Activated CD4-positive, alpha-beta T cell treated with anti-CD3 and anti-CD28 coated beads, Interleukin-2, amount 10 ng/mL, durations not matched to agents 7 days and 5 days (primary cell): ENCODE measurements around the gene NOX3. TPM values are rescaled to one million over a fixed set of nuclear protein-coding genes. Genes with fewer than 3 reads are reported as not detected.

Source experiments
- CTCF ChIA-PET: fragments of 350-600 bp; sonication (Branson Sonifier 250); formaldehyde crosslinking; loops from one replicate; lab custom pipeline; 2021; ENCODE audit warnings: antibody characterized with exemption; lab: Charles Lee
- POLR2A ChIA-PET: fragments of 350-600 bp; sonication (Branson Sonifier 250); formaldehyde crosslinking; loops from one replicate; lab custom pipeline; 2021; ENCODE audit warnings: antibody characterized with exemption; lab: Charles Lee
- DNase-seq: peaks from one replicate; pipeline ENCODE4 v3.0.0-alpha.2; 2020
- H3K27ac Mint-ChIP-seq: one replicate; pipeline ENCODE4 v1.8.0; 2021; ENCODE audit warnings: mild to moderate bottlenecking, moderate library complexity, mixed read lengths
- H3K27me3 Mint-ChIP-seq: one replicate; pipeline ENCODE4 v1.8.0; 2021; ENCODE audit warnings: mixed read lengths
- H3K36me3 Mint-ChIP-seq: one replicate; pipeline ENCODE4 v1.8.0; 2021; ENCODE audit warnings: low read depth, mixed read lengths
- H3K4me1 Mint-ChIP-seq: one replicate; pipeline ENCODE4 v1.8.0; 2021; ENCODE audit warnings: mixed read lengths
- H3K4me3 Mint-ChIP-seq: one replicate; pipeline ENCODE4 v1.8.0; 2021; ENCODE audit warnings: mild to moderate bottlenecking, moderate library complexity, mixed read lengths
- H3K9me3 Mint-ChIP-seq: one replicate; pipeline ENCODE4 v1.8.0; 2021; ENCODE audit warnings: mixed read lengths
- total RNA-seq, 2 experiments: library from RNA; stranded (reverse); gene quantifications; one replicate each; pipeline ENCODE4 v1.2.3, GENCODE V29; 2021

The NOX3 gene
- total RNA-seq, 2 experiments from 2014 or later: not detected

DNA sequence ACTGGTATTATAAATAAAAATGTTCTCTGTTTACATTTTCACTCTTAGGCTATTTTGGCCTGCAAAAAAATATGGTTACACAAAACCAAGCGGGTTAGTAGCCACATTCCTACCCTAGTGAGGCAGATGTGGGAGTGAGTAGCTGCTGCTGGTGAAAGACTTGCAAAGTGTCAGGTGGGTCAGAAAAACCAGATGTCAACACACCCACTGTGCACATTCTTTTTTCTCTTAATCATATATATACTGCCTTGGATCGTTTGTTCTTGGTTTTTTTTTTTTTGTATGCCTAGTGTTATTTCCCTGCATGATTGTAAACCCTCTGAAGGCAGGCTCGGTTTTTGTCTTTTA lies 73.3 kb downstream of the NOX3 start:
- no peak overlapping the region for H3K4me3 Mint-ChIP-seq
- peaks cover 4% of the 10 kb centered on the region for H3K9me3 Mint-ChIP-seq
- H3K27me3 Mint-ChIP-seq: no peaks in the 10 kb centered on the region
- no peak for DNase-seq
- H3K4me1 Mint-ChIP-seq: no peaks in the 10 kb centered on the region
- H3K27ac Mint-ChIP-seq: no peak overlapping the region
- POLR2A ChIA-PET: no interaction called here
- no peaks in the 10 kb centered on the region for H3K36me3 Mint-ChIP-seq
- CTCF ChIA-PET: interaction anchor here (0.6 to 1.5 kb wide), 2 partner anchors 18 to 41 kb away, joined by 3 read pairs; no protein-coding TSS in a partner anchor

DNA sequence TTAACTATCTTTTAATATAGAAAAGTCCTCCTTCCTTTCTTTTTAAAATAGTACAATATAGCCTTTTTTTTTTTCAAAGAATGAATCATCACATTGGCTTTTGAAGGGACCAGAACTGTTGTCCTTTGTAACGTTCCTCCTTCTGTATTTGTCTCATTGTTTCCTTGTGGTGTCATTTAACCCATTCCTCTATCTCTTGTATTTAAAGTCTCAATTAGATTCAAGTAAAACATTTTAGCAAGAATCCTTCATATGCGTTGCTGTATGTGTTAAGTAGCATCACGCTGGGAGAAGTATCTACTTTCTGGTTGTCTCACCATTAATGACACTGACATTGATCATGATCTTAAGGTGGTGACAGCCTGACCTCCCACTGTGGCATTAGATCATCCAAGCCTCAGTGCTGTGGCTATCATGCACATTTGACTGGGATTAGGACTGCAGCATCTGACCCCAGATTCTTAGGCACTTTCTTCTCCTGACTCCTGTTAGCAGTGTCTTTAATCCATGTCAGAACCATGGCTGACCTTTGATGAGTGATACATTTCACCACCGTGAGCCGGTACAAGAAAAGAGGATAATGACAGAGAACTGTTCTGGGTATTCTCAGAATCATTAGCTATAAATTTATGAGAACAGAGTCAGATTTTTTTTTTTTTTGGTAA lies 73.8 kb downstream of the NOX3 start:
- Mint-ChIP-seq H3K36me3 (no peaks in the 10 kb centered on the region), H3K27ac (no peak overlapping the region), H3K4me1 (no peaks in the 10 kb centered on the region), H3K4me3 (no peak overlapping the region), H3K27me3 (no peaks in the 10 kb centered on the region), H3K9me3 (peaks cover 1% of the 10 kb centered on the region)
- CTCF ChIA-PET: interaction anchor here (0.6 to 0.7 kb wide), 2 partner anchors 41 to 216 kb away, joined by 3 to 5 read pairs; no protein-coding TSS in a partner anchor
- POLR2A ChIA-PET: no interaction called here
- DNase-seq: no peak

DNA sequence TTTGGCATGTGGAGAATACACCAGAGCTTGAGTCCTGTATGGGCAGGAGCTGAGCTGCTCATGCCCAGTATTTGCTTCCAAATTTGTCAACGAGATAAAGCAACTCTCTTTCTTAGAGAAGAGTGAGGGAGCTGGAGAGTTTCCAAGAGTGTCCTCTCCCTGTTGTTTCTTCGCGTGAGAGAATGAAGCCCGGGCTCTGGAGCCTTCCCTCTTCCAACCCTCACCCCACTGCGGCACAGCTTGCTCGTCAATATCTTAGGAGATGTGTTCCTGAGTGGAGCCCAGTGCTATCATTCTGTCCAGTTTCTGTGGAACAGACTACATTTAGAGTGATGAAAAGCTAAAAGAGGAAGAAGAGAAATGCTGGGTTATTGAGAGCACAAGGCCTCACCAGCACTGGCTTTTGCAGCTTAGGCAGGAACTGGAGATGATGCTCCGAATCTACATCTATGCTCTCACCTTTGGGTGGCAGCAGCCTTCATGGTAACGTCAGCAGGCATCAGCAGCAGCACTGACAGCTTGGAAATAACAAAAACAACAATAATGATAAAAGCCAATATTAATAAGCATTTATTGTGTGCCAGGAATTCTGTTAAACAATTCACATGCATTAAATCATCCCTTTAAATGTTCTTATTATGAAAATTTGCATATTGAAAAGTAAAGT lies 74.8 kb downstream of the NOX3 start:
- POLR2A ChIA-PET: interaction anchor here (0.7 kb wide), 1 partner anchor 697 kb away, joined by 3 read pairs; no protein-coding TSS in a partner anchor

DNA sequence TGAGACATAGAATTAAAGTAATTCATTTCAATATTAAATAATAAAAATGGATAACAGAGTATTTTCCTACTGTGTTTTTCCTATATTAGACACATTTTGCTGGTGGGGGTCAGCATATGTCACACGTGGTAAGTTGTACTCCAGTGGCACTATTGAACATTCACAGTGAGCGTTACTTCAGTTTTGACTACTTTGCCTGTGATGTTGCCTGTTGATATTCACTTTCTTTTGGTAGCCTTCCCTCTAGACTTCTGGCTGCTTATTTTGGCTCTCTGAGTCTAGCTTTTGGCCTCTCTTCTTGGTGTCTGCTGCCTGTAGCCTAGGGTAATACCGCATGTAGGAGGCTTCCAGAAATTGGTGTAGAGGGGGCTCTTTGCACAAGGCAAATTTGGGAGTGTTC lies 76.9 kb downstream of the NOX3 start:
- no peaks in the 10 kb centered on the region for H3K9me3 Mint-ChIP-seq
- H3K27me3 Mint-ChIP-seq: no peaks in the 10 kb centered on the region
- no peak overlapping the region for H3K27ac Mint-ChIP-seq
- no peak overlapping the region for H3K4me3 Mint-ChIP-seq
- DNase-seq: no peak
- H3K36me3 Mint-ChIP-seq: no peaks in the 10 kb centered on the region
- no peaks in the 10 kb centered on the region for H3K4me1 Mint-ChIP-seq
- CTCF ChIA-PET: no interaction called here
- POLR2A ChIA-PET: no interaction called here

More for the DNA sequence above, 74.8 kb downstream of the NOX3 start:
- no peaks in the 10 kb centered on the region for H3K27me3 Mint-ChIP-seq
- no peak for DNase-seq
- H3K4me3 Mint-ChIP-seq: no peak overlapping the region
- H3K4me1 Mint-ChIP-seq: no peaks in the 10 kb centered on the region
- H3K27ac Mint-ChIP-seq: no peak overlapping the region
- H3K9me3 Mint-ChIP-seq: no peaks in the 10 kb centered on the region
- CTCF ChIA-PET: interaction anchor here (0.7 kb wide), 1 partner anchor 215 kb away, joined by 5 read pairs; no protein-coding TSS in a partner anchor
- no peaks in the 10 kb centered on the region for H3K36me3 Mint-ChIP-seq

DNA sequence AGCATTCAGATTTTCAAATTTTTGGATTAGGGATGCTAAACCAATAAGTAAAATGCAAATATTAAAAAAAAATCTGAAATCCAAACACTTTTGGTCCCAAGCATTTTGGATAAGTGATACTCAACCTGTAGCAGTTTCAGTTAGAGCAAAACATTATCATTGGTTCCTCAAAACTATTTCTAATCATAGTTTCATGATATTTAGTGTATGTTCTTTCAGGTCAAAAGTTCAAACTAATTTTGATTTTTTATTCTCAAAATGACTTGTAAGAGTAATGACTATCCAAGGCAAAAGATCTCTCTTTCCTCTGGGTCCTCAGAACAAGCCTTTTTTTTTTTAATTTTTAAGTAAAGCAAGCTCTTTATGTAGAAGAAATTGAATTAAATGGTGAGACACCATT lies 77.4 kb downstream of the NOX3 start:
- Mint-ChIP-seq H3K4me3 (no peak overlapping the region), H3K27me3 (peaks cover 1% of the 10 kb centered on the region), H3K4me1 (no peaks in the 10 kb centered on the region), H3K9me3 (no peaks in the 10 kb centered on the region), H3K36me3 (no peaks in the 10 kb centered on the region), H3K27ac (no peak overlapping the region)
- POLR2A ChIA-PET: no interaction called here
- no peak for DNase-seq
- CTCF ChIA-PET: no interaction called here

DNA sequence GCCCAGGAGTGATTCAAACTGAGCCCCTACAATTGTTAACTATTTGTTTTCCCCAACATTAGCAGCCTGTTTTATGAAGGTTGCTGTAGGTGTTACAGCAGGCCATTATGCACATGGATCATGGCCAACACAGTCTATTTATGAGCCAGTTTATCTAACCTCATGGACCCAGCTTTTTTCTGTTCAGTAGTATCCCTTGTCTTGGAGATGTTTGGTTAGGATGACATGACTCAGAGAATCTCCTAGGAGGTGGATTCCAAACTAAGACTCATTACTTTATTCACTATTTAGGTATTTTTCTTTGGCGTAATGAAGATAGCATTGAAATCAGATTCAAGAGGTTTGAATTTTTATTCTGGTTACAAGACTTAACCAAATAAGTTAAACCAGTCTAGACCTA lies 78.6 kb downstream of the NOX3 start:
- Mint-ChIP-seq H3K27ac (no peak overlapping the region), H3K9me3 (no peaks in the 10 kb centered on the region), H3K4me1 (no peaks in the 10 kb centered on the region), H3K36me3 (no peaks in the 10 kb centered on the region), H3K27me3 (peaks cover 2% of the 10 kb centered on the region), H3K4me3 (no peak overlapping the region)
- DNase-seq: no peak
- CTCF ChIA-PET: no interaction called here
- POLR2A ChIA-PET: no interaction called here

DNA sequence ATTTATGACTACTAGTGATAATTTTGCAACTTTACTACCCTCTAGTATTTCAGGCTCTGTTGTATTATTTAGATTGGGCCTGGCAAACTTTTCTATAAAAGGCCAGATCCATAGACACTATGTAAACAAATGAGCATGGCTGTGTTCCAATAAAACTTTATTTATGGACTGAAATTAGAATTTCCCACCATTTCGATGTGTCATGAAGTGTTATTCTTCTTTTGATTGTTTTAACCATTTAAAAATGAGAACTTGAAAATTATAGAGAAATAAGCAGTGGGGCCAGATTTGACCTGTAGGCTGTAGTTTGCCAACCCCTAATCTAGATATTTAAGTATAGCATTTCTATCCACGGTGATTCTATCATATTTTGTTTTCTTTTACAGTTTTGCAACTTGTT lies 79.8 kb downstream of the NOX3 start:
- no peak for DNase-seq
- H3K9me3 Mint-ChIP-seq: no peaks in the 10 kb centered on the region
- ChIA-PET CTCF (no interaction called here), POLR2A (no interaction called here)
- H3K27me3 Mint-ChIP-seq: peaks cover 2% of the 10 kb centered on the region
- H3K4me1 Mint-ChIP-seq: no peaks in the 10 kb centered on the region
- no peaks in the 10 kb centered on the region for H3K36me3 Mint-ChIP-seq
- no peak overlapping the region for H3K27ac Mint-ChIP-seq
- H3K4me3 Mint-ChIP-seq: no peak overlapping the region

DNA sequence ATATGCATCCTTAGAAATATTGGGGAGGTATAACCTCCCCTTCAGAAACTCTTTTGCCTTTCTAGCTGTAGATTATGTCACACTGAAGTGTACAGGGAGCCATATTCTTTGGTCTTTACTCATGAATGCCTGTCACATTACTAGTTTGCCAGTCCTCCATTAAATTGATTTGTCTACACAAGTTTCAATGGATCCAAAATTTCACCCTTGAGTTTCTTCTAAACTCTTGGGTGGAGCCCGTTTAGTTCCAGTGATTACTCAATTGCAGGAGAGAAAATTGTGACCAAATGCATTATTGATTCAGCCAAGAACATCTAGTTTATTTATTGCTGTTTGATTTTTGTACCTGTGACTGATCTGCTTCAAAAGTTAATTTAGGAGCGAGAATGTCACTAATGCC lies 81.0 kb downstream of the NOX3 start:
- no peaks in the 10 kb centered on the region for H3K36me3 Mint-ChIP-seq
- ChIA-PET CTCF (no interaction called here), POLR2A (no interaction called here)
- H3K27ac Mint-ChIP-seq: no peak overlapping the region
- no peaks in the 10 kb centered on the region for H3K9me3 Mint-ChIP-seq
- H3K4me1 Mint-ChIP-seq: no peaks in the 10 kb centered on the region
- DNase-seq: no peak
- no peak overlapping the region for H3K4me3 Mint-ChIP-seq
- H3K27me3 Mint-ChIP-seq: peaks cover 2% of the 10 kb centered on the region

GRCh38 chr6:155373276-155373675 lies 82.4 kb downstream of the NOX3 start:
- H3K4me3 Mint-ChIP-seq: no peak overlapping the region
- DNase-seq: no peak
- H3K9me3 Mint-ChIP-seq: no peaks in the 10 kb centered on the region
- no peaks in the 10 kb centered on the region for H3K4me1 Mint-ChIP-seq
- ChIA-PET CTCF (no interaction called here), POLR2A (no interaction called here)
- no peak overlapping the region for H3K27ac Mint-ChIP-seq
- peaks cover 2% of the 10 kb centered on the region for H3K27me3 Mint-ChIP-seq
- no peaks in the 10 kb centered on the region for H3K36me3 Mint-ChIP-seq

- CTCF ChIA-PET: no interaction called here
- DNase-seq: no peak
- POLR2A ChIA-PET: interaction anchor here (0.5 kb wide), 1 partner anchor 32 kb away, joined by 3 read pairs; no protein-coding TSS in a partner anchor
- Mint-ChIP-seq H3K4me3 (no peak overlapping the region), H3K27me3 (peaks cover 2% of the 10 kb centered on the region), H3K4me1 (no peaks in the 10 kb centered on the region), H3K36me3 (no peaks in the 10 kb centered on the region), H3K27ac (no peak overlapping the region), H3K9me3 (no peaks in the 10 kb centered on the region)
Measured at GRCh38 chr6:155372256-155372655, 83.4 kb downstream of the NOX3 start.

DNA sequence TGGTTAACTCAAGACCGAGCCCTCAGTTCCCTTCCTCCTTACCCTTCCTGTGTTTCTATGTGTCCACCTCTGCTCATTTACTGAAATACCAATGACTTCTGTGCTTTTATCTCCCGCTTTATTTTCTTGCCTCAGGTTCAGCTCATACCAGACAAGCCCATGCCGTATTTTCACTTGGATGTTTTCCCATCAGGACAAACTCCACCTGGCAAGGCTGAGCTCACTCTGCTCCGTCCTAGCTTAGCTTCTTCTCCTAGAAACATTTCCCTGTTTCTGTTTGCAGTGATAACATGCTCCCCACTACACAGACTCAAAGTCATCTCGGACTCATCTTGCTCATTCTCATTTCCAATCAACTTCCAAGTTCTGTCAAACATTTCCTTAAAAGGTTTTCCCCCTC lies 84.4 kb downstream of the NOX3 start:
- H3K36me3 Mint-ChIP-seq: no peaks in the 10 kb centered on the region

DNA sequence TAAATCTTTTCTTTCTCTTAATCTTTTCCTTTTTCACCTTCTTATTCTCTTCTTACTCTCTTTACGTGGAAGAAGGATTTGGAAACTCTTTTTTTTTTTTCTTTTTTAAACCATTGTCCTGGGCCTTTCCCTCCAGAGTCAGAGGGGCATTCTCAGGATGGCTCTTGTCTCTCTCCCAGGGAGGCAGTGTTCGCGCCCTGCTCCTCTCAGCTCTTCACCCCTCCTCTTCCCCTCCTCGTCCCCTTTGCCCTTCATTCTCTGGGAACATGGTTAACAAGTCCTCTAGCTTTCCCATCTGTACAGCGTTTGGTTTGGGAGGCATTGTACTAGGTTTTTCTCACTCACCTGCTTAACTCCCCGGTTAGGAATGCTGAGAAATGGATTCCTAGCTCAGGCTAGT lies 89.3 kb downstream of the NOX3 start:
- CTCF ChIA-PET: no interaction called here
- no peak for DNase-seq
- no peaks in the 10 kb centered on the region for H3K4me1 Mint-ChIP-seq
- peaks cover 7% of the 10 kb centered on the region for H3K9me3 Mint-ChIP-seq
- H3K4me3 Mint-ChIP-seq: no peak overlapping the region
- no peaks in the 10 kb centered on the region for H3K27me3 Mint-ChIP-seq
- no peaks in the 10 kb centered on the region for H3K36me3 Mint-ChIP-seq
- H3K27ac Mint-ChIP-seq: no peak overlapping the region
- POLR2A ChIA-PET: no interaction called here

More for the DNA sequence above, 84.4 kb downstream of the NOX3 start:
- Mint-ChIP-seq H3K27me3 (peaks cover 2% of the 10 kb centered on the region), H3K4me3 (no peak overlapping the region), H3K27ac (no peak overlapping the region), H3K9me3 (peaks cover 3% of the 10 kb centered on the region), H3K4me1 (no peaks in the 10 kb centered on the region)
- CTCF ChIA-PET: no interaction called here
- POLR2A ChIA-PET: no interaction called here
- no peak for DNase-seq

DNA sequence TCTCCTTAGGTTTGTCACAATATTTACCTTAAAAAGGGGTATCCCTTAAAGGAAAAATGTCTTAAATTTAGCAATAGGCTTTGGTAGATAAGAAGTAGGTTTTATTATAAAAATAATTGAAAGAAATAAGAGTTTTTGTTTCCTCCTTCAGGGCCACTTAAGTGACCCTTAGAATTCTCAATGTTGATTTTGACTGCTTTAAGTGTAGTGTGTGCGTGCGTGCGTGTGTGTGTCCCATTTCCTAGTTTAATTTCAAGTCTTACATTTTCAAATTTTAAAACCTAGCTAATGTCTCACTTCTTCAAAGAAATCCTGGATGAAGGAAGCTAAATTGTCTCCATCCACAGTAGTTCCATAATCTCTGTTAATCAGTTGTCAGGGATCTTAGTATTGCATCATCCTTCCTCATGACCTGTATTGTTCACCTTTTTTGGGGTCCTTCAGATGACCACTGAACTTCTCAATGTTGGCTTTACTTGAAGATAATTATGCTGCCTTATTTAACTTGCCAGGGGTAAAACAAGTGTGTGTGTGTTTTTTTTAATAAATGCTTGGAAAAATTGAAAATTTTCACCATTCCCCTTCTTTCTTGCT lies 90.7 kb downstream of the NOX3 start:
- H3K4me3 Mint-ChIP-seq: no peak overlapping the region
- H3K9me3 Mint-ChIP-seq: peaks cover 7% of the 10 kb centered on the region
- ChIA-PET CTCF (no interaction called here), POLR2A (no interaction called here)
- no peaks in the 10 kb centered on the region for H3K36me3 Mint-ChIP-seq
- H3K4me1 Mint-ChIP-seq: no peaks in the 10 kb centered on the region
- DNase-seq: no peak
- no peaks in the 10 kb centered on the region for H3K27me3 Mint-ChIP-seq
- no peak overlapping the region for H3K27ac Mint-ChIP-seq
